ENCODE data around the gene PRM3. TPM values are rescaled to one million over a fixed set of nuclear protein-coding genes. Genes with fewer than 3 reads are reported as not detected.

Gene PRM3
- total and polyA plus RNA-seq, 2 of the 8 experiments (the other 6 are each of a cell fraction or from before 2014, with no cell fraction given) = not detected

- TF ChIP-seq, protein P1, sequence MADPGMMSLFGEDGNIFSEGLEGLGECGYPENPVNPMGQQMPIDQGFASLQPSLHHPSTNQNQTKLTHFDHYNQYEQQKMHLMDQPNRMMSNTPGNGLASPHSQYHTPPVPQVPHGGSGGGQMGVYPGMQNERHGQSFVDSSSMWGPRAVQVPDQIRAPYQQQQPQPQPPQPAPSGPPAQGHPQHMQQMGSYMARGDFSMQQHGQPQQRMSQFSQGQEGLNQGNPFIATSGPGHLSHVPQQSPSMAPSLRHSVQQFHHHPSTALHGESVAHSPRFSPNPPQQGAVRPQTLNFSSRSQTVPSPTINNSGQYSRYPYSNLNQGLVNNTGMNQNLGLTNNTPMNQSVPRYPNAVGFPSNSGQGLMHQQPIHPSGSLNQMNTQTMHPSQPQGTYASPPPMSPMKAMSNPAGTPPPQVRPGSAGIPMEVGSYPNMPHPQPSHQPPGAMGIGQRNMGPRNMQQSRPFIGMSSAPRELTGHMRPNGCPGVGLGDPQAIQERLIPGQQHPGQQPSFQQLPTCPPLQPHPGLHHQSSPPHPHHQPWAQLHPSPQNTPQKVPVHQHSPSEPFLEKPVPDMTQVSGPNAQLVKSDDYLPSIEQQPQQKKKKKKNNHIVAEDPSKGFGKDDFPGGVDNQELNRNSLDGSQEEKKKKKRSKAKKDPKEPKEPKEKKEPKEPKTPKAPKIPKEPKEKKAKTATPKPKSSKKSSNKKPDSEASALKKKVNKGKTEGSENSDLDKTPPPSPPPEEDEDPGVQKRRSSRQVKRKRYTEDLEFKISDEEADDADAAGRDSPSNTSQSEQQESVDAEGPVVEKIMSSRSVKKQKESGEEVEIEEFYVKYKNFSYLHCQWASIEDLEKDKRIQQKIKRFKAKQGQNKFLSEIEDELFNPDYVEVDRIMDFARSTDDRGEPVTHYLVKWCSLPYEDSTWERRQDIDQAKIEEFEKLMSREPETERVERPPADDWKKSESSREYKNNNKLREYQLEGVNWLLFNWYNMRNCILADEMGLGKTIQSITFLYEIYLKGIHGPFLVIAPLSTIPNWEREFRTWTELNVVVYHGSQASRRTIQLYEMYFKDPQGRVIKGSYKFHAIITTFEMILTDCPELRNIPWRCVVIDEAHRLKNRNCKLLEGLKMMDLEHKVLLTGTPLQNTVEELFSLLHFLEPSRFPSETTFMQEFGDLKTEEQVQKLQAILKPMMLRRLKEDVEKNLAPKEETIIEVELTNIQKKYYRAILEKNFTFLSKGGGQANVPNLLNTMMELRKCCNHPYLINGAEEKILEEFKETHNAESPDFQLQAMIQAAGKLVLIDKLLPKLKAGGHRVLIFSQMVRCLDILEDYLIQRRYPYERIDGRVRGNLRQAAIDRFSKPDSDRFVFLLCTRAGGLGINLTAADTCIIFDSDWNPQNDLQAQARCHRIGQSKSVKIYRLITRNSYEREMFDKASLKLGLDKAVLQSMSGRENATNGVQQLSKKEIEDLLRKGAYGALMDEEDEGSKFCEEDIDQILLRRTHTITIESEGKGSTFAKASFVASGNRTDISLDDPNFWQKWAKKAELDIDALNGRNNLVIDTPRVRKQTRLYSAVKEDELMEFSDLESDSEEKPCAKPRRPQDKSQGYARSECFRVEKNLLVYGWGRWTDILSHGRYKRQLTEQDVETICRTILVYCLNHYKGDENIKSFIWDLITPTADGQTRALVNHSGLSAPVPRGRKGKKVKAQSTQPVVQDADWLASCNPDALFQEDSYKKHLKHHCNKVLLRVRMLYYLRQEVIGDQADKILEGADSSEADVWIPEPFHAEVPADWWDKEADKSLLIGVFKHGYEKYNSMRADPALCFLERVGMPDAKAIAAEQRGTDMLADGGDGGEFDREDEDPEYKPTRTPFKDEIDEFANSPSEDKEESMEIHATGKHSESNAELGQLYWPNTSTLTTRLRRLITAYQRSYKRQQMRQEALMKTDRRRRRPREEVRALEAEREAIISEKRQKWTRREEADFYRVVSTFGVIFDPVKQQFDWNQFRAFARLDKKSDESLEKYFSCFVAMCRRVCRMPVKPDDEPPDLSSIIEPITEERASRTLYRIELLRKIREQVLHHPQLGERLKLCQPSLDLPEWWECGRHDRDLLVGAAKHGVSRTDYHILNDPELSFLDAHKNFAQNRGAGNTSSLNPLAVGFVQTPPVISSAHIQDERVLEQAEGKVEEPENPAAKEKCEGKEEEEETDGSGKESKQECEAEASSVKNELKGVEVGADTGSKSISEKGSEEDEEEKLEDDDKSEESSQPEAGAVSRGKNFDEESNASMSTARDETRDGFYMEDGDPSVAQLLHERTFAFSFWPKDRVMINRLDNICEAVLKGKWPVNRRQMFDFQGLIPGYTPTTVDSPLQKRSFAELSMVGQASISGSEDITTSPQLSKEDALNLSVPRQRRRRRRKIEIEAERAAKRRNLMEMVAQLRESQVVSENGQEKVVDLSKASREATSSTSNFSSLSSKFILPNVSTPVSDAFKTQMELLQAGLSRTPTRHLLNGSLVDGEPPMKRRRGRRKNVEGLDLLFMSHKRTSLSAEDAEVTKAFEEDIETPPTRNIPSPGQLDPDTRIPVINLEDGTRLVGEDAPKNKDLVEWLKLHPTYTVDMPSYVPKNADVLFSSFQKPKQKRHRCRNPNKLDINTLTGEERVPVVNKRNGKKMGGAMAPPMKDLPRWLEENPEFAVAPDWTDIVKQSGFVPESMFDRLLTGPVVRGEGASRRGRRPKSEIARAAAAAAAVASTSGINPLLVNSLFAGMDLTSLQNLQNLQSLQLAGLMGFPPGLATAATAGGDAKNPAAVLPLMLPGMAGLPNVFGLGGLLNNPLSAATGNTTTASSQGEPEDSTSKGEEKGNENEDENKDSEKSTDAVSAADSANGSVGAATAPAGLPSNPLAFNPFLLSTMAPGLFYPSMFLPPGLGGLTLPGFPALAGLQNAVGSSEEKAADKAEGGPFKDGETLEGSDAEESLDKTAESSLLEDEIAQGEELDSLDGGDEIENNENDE (IDR thresholded peaks at IDR 0.05; ENCODE audit: insufficient replicate concordance, low read length) = no peak
- TF ChIP-seq, protein P2, sequence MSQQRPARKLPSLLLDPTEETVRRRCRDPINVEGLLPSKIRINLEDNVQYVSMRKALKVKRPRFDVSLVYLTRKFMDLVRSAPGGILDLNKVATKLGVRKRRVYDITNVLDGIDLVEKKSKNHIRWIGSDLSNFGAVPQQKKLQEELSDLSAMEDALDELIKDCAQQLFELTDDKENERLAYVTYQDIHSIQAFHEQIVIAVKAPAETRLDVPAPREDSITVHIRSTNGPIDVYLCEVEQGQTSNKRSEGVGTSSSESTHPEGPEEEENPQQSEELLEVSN (IDR thresholded peaks at IDR 0.05) = no peak
- TF ChIP-seq HDAC2 (IDR thresholded peaks at IDR 0.05; ENCODE audit: borderline replicate concordance in 1 of 2, low read depth in 2 of 2, low read length in 2 of 2) (no peak), RXRA (IDR thresholded peaks at IDR 0.05; ENCODE audit: insufficient read depth, low read depth, low read length) (no peak)
Measured at GRCh38 chr16:11225677-11226549, 47.5 kb downstream of the PRM3 start (continued).
